Endodermal cell (in vitro differentiated cells): ENCODE measurements around the gene EIF4H. TPM values are rescaled to one million over a fixed set of nuclear protein-coding genes. Genes with fewer than 3 reads are reported as not detected.
"Not testable (repeated sequence)": the region's sequence is repeated elsewhere in the genome, so short reads cannot be mapped to it uniquely, and the experiment has no call there.

Experiments used
- DNase-seq: peaks from one replicate; pipeline ENCODE4 v3.0.0-alpha.2; 2017
- H3K27ac ChIP-seq: 2 replicates; pipeline ENCODE4 v1.5.1; 2013; ENCODE audit warnings: mild to moderate bottlenecking, low read depth, low read length, moderate library complexity
- H3K27me3 ChIP-seq: 2 replicates; pipeline ENCODE4 v1.6.1; 2013; ENCODE audit warnings: mild to moderate bottlenecking, low read length, moderate library complexity; ENCODE audit not compliant: insufficient read depth, control insufficient read depth, poor library complexity, severe bottlenecking
- H3K36me3 ChIP-seq: 2 replicates; pipeline ENCODE4 v1.7.0; 2013; ENCODE audit warnings: mild to moderate bottlenecking, low read length, moderate library complexity; ENCODE audit not compliant: control insufficient read depth, insufficient read depth
- H3K4me1 ChIP-seq: one replicate; pipeline ENCODE4 v1.7.0; 2013; ENCODE audit warnings: low read length; ENCODE audit not compliant: control insufficient read depth, insufficient read depth
- H3K4me3 ChIP-seq: 2 replicates; pipeline ENCODE4 v1.5.1; 2013; ENCODE audit warnings: mild to moderate bottlenecking, low read length, moderate library complexity
- H3K9ac ChIP-seq: 2 replicates; pipeline ENCODE4 v1.6.1; 2013; ENCODE audit warnings: mild to moderate bottlenecking, low read length, moderate library complexity; ENCODE audit not compliant: poor library complexity, severe bottlenecking; ENCODE audit errors: extremely low read depth
- H3K9me3 ChIP-seq: 2 replicates; pipeline ENCODE4 v1.6.1; 2013; ENCODE audit warnings: mild to moderate bottlenecking, low read length, moderate library complexity; ENCODE audit not compliant: control insufficient read depth
- H3K27ac Mint-ChIP-seq: 2 replicates; pipeline ENCODE4 v1.8.0; 2020; ENCODE audit warnings: mixed read lengths
- H3K27me3 Mint-ChIP-seq: 2 replicates; pipeline ENCODE4 v1.8.0; 2021; ENCODE audit warnings: mild to moderate bottlenecking, mixed read lengths; ENCODE audit not compliant: insufficient read depth
- H3K36me3 Mint-ChIP-seq: 2 replicates; pipeline ENCODE4 v1.8.0; 2020; ENCODE audit warnings: low read depth, mixed read lengths
- H3K4me1 Mint-ChIP-seq: 2 replicates; pipeline ENCODE4 v1.8.0; 2020; ENCODE audit warnings: mixed read lengths
- H3K4me3 Mint-ChIP-seq: 2 replicates; pipeline ENCODE4 v1.8.0; 2020; ENCODE audit warnings: mild to moderate bottlenecking, moderate library complexity, mixed read lengths
- H3K9me3 Mint-ChIP-seq: 2 replicates; pipeline ENCODE4 v1.8.0; 2020; ENCODE audit warnings: mild to moderate bottlenecking, mixed read lengths
- CTCF ChIP-seq: fragments of 200-600 bp; sonication (generic); conservative IDR thresholded peaks from 2 replicates; pipeline ENCODE4 v1.5.0; 2021; ENCODE audit warnings: antibody characterized with exemption, mild to moderate bottlenecking
- WGBS, 2 experiments: methylation state at CpG; one replicate each; pipeline versions ENCODE4 v1.1.5 to v1.1.7; 2013; ENCODE audit warnings: missing lambda C conversion rate in 2 of 2, mixed read lengths in 1 of 2; ENCODE audit not compliant: insufficient coverage in 1 of 2, insufficient read length in 1 of 2; 5-methylcytosine and 5-hydroxymethylcytosine counted together
- total RNA-seq, 2 donors: library from RNA; stranded (reverse); fragmentation: NEBNext Ultra II Directional in 1 of 2; extraction: Animal tissue kit (Norgen Biotek cat#: 25700) in 1 of 2; gene quantifications; 2 replicates in 1 of 2; 3 replicates in 1 of 2; pipeline ENCODE4 v1.2.1, GENCODE V29; 2021

The EIF4H gene
- total RNA-seq, 2 donors from 2014 or later: 305 to 346 TPM

DNA sequence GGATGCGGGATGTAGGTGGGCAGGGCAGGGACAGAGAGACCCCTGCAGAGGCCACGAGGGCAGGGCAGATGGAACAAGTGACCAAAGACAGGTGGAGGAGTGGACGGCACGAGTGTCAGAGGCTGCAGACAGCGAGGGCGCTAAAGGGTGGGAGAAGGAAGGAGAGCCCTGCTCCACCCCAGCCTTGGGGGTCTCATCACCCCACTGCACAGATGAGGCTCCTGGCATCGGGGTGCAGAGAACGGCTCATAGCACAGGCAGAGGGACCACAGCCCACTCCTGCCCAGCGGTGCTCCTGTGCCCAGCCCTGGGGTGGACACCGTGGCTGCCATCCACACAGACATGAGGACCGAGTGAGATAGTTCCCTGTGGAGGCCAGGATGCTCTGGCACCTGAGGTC is 33.4 kb downstream of the EIF4H start:
- no peaks in the 10 kb centered on the region for H3K27me3 Mint-ChIP-seq
- no peaks in the 10 kb centered on the region for H3K36me3 ChIP-seq
- H3K9me3 ChIP-seq: no peaks in the 10 kb centered on the region
- DNase-seq: no peak
- peaks cover 1% of the 10 kb centered on the region for H3K36me3 Mint-ChIP-seq
- no peak overlapping the region for H3K27ac Mint-ChIP-seq
- H3K9ac ChIP-seq: no peak overlapping the region
- H3K9me3 Mint-ChIP-seq: no peaks in the 10 kb centered on the region
- H3K27me3 ChIP-seq: no peaks in the 10 kb centered on the region
- H3K4me1 Mint-ChIP-seq: no peaks in the 10 kb centered on the region
- no peaks in the 10 kb centered on the region for H3K4me1 ChIP-seq
- 88 to 93% methylated on average over 5 to 11 of the region's 11 CpGs for WGBS, 2 experiments
- TF ChIP-seq CTCF: no peak
- H3K4me3 ChIP-seq: no peak overlapping the region
- no peak overlapping the region for H3K4me3 Mint-ChIP-seq
- H3K27ac ChIP-seq: no peak overlapping the region

DNA sequence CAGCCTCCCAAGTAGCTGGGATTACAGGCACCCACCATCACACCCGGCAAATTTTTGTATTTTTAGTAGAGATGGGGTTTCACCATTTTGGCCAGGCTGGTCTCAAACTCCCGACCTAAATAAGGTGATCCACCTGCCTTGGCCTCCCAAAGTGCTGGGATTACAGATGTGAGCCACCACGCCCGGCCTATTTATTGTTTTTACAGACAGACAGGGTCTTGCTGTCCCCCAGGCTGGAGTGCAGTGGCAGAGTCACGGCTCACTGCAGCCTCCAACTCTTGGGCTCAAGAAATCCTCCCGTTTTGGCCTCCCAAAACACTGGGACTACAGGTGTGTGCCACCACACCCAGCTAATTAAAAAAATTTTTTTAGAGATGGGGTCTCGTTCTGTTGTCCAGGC is 34.1 kb downstream of the EIF4H start:
- not testable (repeated sequence) for H3K27ac Mint-ChIP-seq, H3K27ac ChIP-seq, H3K4me1 ChIP-seq, H3K36me3 ChIP-seq, H3K36me3 Mint-ChIP-seq, H3K27me3 ChIP-seq, H3K9me3 Mint-ChIP-seq, H3K4me3 ChIP-seq, H3K9me3 ChIP-seq, H3K4me1 Mint-ChIP-seq, H3K27me3 Mint-ChIP-seq, DNase-seq, H3K4me3 Mint-ChIP-seq, H3K9ac ChIP-seq
- WGBS, 2 experiments: 89 to 95% methylated on average over 4 to 7 of the region's 7 CpGs

- Histone ChIP-seq H3K4me1 (no peaks in the 10 kb centered on the region), H3K9me3 (no peaks in the 10 kb centered on the region), H3K27ac (no peak overlapping the region), H3K27me3 (no peaks in the 10 kb centered on the region), H3K4me3 (no peak overlapping the region), H3K36me3 (no peaks in the 10 kb centered on the region), H3K9ac (no peak overlapping the region)
- TF ChIP-seq CTCF: no peak
- DNase-seq: no peak
- 87 to 91% methylated on average over 5 to 11 of the region's 11 CpGs for WGBS, 2 experiments
- Mint-ChIP-seq H3K9me3 (no peaks in the 10 kb centered on the region), H3K27ac (no peak overlapping the region), H3K27me3 (no peaks in the 10 kb centered on the region), H3K4me3 (no peak overlapping the region), H3K4me1 (no peaks in the 10 kb centered on the region), H3K36me3 (no peaks in the 10 kb centered on the region)
Observed at GRCh38 chr7:74212661-74213060, 38.5 kb downstream of the EIF4H start.
